Measurements from ENCODE around the gene SOAT1.

- TF ChIP-seq CTCF (IDR thresholded peaks at IDR 0.05) (no peak), POLR2AphosphoS5 (IDR thresholded peaks at IDR 0.05) (no peak), POLR2A (IDR thresholded peaks at IDR 0.05) (no peak)
These were observed 91.9 kb downstream of the SOAT1 start for GRCh38 chr1:179385510-179385909.

Data from stomach (tissue), 4 donors.